Gastrocnemius medialis (tissue), 4 donors: ENCODE results near the gene THRB.

ENCODE experiments used
- CTCF ChIP-seq, 5 experiments: fragments of 450-650 bp in 3 of 5; fragments of 200-600 bp in 2 of 5; sonication (generic) in 2 of 5; IDR thresholded peaks in 4 of 5; conservative IDR thresholded peaks in 1 of 5; 1 replicate in 4 of 5; 2 replicates in 1 of 5; pipeline ENCODE4 v1.5.1; 2016 to 2019; ENCODE audit warnings: antibody characterized with exemption in 5 of 5, mild to moderate bottlenecking in 3 of 5, moderate library complexity in 3 of 5
- POLR2A ChIP-seq, 2 donors: fragments of 450-650 bp; IDR thresholded peaks; one replicate each; pipeline ENCODE4 v1.6.1; 2017; ENCODE audit warnings: antibody characterized with exemption in 2 of 2, mild to moderate bottlenecking in 2 of 2, moderate library complexity in 2 of 2

GRCh38 chr3:24364359-24364758, 130.3 kb downstream of the THRB start:
- no peak for TF ChIP-seq CTCF (IDR thresholded peaks at IDR 0.05 in 4 of 5, conservative IDR thresholded peaks at IDR 0.05 in 1 of 5)
- no peak for TF ChIP-seq POLR2A (IDR thresholded peaks at IDR 0.05)
